ENCODE results near the gene DNER. TPM values are rescaled to one million over a fixed set of nuclear protein-coding genes. Genes with fewer than 3 reads are reported as not detected.
A peak's percentile ranks its signal among the peaks of the same experiment; 100 is the strongest.

Gene DNER
- total and polyA plus RNA-seq, 2 donors from 2014 or later = 16.5 to 21.9 TPM

- Histone ChIP-seq H3K9ac (ENCODE audit: low read length in 3 of 3) (no peak overlapping the region), H3K27me3 (ENCODE audit: control insufficient read depth, insufficient read depth, low read length) (no peaks in the 10 kb centered on the region), H3K4me1 (ENCODE audit: control insufficient read depth in 2 of 3, insufficient read depth in 2 of 3, low read depth in 1 of 3, low read length in 3 of 3) (peaks cover 0 to 3% (median 0%) of the 10 kb centered on the region in 3 donors), H3K36me3 (ENCODE audit: control insufficient read depth in 2 of 3, insufficient read depth in 3 of 3, low read length in 3 of 3) (no peaks in the 10 kb centered on the region), H3K4me3 (ENCODE audit: low read length in 3 of 3) (no peak overlapping the region), H3K9me3 (ENCODE audit: control insufficient read depth in 2 of 3, insufficient read depth in 1 of 3, low read length in 3 of 3) (no peaks in the 10 kb centered on the region), H3K27ac (ENCODE audit: low read depth in 2 of 2, low read length in 2 of 2) (no peak overlapping the region)
- FAIRE-seq (no peak), DNase-seq (peak in 2 of 5 donors; percentile 14 to 87)
- intact Hi-C loops (cut with DNase I) = no loop called here
- no peak for TF ChIP-seq CTCF (IDR thresholded peaks at IDR 0.05; ENCODE audit: borderline replicate concordance, extremely low read depth, insufficient read depth)
These were observed 298.1 kb downstream of the DNER start for GRCh38 chr2:229416116-229416694.

GRCh38 chr2:229414631-229415030 is 299.7 kb downstream of the DNER start:
- Histone ChIP-seq H3K27me3 (ENCODE audit: control insufficient read depth, insufficient read depth, low read length) (no peaks in the 10 kb centered on the region), H3K4me1 (ENCODE audit: control insufficient read depth in 2 of 3, insufficient read depth in 2 of 3, low read depth in 1 of 3, low read length in 3 of 3) (peaks cover 0 to 3% (median 0%) of the 10 kb centered on the region in 3 donors), H3K9ac (ENCODE audit: low read length in 3 of 3) (no peak overlapping the region), H3K36me3 (ENCODE audit: control insufficient read depth in 2 of 3, insufficient read depth in 3 of 3, low read length in 3 of 3) (no peaks in the 10 kb centered on the region), H3K27ac (ENCODE audit: low read depth in 2 of 2, low read length in 2 of 2) (no peak overlapping the region), H3K9me3 (ENCODE audit: control insufficient read depth in 2 of 3, insufficient read depth in 1 of 3, low read length in 3 of 3) (no peaks in the 10 kb centered on the region), H3K4me3 (ENCODE audit: low read length in 3 of 3) (no peak overlapping the region)
- TF ChIP-seq CTCF (IDR thresholded peaks at IDR 0.05; ENCODE audit: borderline replicate concordance, extremely low read depth, insufficient read depth) = no peak
- intact Hi-C loops (cut with DNase I) = no loop called here
- no peak for DNase-seq
- FAIRE-seq = no peak

- TF ChIP-seq CTCF (IDR thresholded peaks at IDR 0.05; ENCODE audit: borderline replicate concordance, extremely low read depth, insufficient read depth) = no peak
- no peak for DNase-seq
- no peak overlapping the region for H3K27ac ChIP-seq (ENCODE audit: low read depth in 2 of 2, low read length in 2 of 2)
- no peak overlapping the region for H3K4me3 ChIP-seq (ENCODE audit: low read length in 3 of 3)
- no peak overlapping the region for H3K9ac ChIP-seq (ENCODE audit: low read length in 3 of 3)
- intact Hi-C loops (cut with DNase I) = no loop called here
- no peaks in the 10 kb centered on the region for H3K9me3 ChIP-seq (ENCODE audit: control insufficient read depth in 2 of 3, insufficient read depth in 1 of 3, low read length in 3 of 3)
- H3K4me1 ChIP-seq (ENCODE audit: control insufficient read depth in 2 of 3, insufficient read depth in 2 of 3, low read depth in 1 of 3, low read length in 3 of 3) = peaks cover 0 to 3% (median 0%) of the 10 kb centered on the region in 3 donors
- H3K27me3 ChIP-seq (ENCODE audit: control insufficient read depth, insufficient read depth, low read length) = no peaks in the 10 kb centered on the region
- H3K36me3 ChIP-seq (ENCODE audit: control insufficient read depth in 2 of 3, insufficient read depth in 3 of 3, low read length in 3 of 3) = no peaks in the 10 kb centered on the region
- no peak for FAIRE-seq
These were observed 301.7 kb downstream of the DNER start for GRCh38 chr2:229412686-229413085.

- DNase-seq (no peak), FAIRE-seq (no peak)
- Histone ChIP-seq H3K36me3 (ENCODE audit: control insufficient read depth in 2 of 3, insufficient read depth in 3 of 3, low read length in 3 of 3) (no peaks in the 10 kb centered on the region), H3K4me3 (ENCODE audit: low read length in 3 of 3) (no peak overlapping the region), H3K27me3 (ENCODE audit: control insufficient read depth, insufficient read depth, low read length) (no peaks in the 10 kb centered on the region), H3K27ac (ENCODE audit: low read depth in 2 of 2, low read length in 2 of 2) (no peak overlapping the region), H3K4me1 (ENCODE audit: control insufficient read depth in 2 of 3, insufficient read depth in 2 of 3, low read depth in 1 of 3, low read length in 3 of 3) (no peaks in the 10 kb centered on the region), H3K9me3 (ENCODE audit: control insufficient read depth in 2 of 3, insufficient read depth in 1 of 3, low read length in 3 of 3) (no peaks in the 10 kb centered on the region), H3K9ac (ENCODE audit: low read length in 3 of 3) (no peak overlapping the region)
- intact Hi-C loops (cut with DNase I) = no loop called here
- TF ChIP-seq CTCF (IDR thresholded peaks at IDR 0.05; ENCODE audit: borderline replicate concordance, extremely low read depth, insufficient read depth) = no peak
These were observed 303.4 kb downstream of the DNER start for GRCh38 chr2:229410946-229411345.

Measured in kidney (tissue), 14 donors.